Endothelial cell of umbilical vein (primary cell): ENCODE measurements around the gene CNDP1.

Source experiments
- CTCF ChIP-seq, 2 donors: IDR thresholded peaks; 1 replicate in 1 of 2; 2 replicates in 1 of 2; pipeline ENCODE4 v1.5.1; 2011; ENCODE audit warnings: low read length in 2 of 2, mild to moderate bottlenecking in 2 of 2, moderate library complexity in 2 of 2, control low read depth in 1 of 2, inconsistent platforms in 1 of 2, low read depth in 1 of 2; ENCODE audit not compliant: insufficient read depth in 1 of 2; ENCODE audit errors: extremely low read depth in 1 of 2
- EZH2 ChIP-seq: IDR thresholded peaks from 2 replicates; pipeline ENCODE4 v1.6.1; 2012; ENCODE audit warnings: borderline replicate concordance, low read depth, mild to moderate bottlenecking, moderate library complexity, low read length, inconsistent platforms; ENCODE audit not compliant: severe bottlenecking
- POLR2A ChIP-seq: IDR thresholded peaks from 2 replicates; pipeline ENCODE4 v1.6.1; 2012; ENCODE audit warnings: low read depth, mild to moderate bottlenecking, control low read depth, low read length

- TF ChIP-seq EZH2: no peak
- no peak for TF ChIP-seq CTCF (IDR thresholded peaks at IDR 0.05; ENCODE audit: extremely low read depth in 1 of 2, insufficient read depth in 1 of 2, low read depth in 1 of 2, low read length in 2 of 2)
- TF ChIP-seq POLR2A: no peak
Measured at GRCh38 chr18:74595431-74595830, 61.1 kb downstream of the CNDP1 start.
